ENCODE data around the gene TAF15. TPM values are rescaled to one million over a fixed set of nuclear protein-coding genes. Genes with fewer than 3 reads are reported as not detected.

The TAF15 gene
- total and polyA plus RNA-seq, 3 experiments from 2014 or later = 21.5 to 291 (median 274) TPM

DNA sequence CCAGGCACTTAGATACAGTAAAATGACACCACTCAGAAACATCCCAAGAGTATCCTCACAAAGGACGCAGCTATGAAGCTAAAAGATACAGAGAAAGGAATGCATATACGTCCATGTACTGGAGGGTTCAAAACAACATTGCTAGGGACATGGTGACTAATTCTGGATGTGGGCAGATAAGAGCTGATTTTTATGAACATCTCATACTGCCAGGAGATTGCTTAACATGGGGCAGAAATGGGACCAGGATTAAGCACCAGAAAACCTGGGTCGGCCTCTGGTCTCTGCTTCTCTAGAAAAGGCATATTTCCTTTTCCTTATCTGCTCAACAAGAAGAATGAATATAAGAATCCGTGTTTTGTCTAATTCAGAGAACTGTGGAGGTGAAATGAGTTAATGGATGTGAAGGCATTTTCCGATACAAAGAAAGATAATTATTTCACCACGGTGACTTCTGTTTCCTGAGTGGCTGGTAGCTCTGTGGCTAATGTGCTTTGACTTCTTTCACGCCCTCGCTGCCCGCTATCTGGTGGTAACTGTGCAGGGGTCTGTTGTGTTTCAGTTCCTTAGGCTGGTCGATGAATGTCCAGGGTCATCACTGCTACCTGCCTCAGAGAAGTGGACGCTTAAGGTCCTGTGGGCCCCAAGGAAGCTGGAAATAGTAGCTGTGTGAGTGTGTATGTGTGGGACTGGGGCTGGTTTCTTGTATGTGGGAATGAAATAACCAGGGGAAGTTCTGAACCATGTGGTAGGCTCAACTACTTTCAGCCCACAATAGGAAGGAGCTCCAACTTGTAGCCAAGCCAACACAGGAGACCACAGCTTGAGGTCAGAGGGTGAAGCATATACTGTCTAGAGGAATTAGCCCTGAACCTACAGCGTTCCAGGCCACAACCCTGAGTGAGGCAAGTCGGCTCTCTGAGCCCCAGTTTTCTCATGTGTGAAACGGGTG is 86.6 kb downstream of the TAF15 start:
- Histone ChIP-seq H3K36me3 (ENCODE audit: insufficient read depth, low read length) (no peaks in the 10 kb centered on the region), H3K27ac (ENCODE audit: low read depth, low read length) (peak overlapping the region; percentile 30), H3K27me3 (ENCODE audit: insufficient read depth, low read length, poor library complexity, severe bottlenecking) (no peaks in the 10 kb centered on the region), H3K9me3 (ENCODE audit: low read length) (no peaks in the 10 kb centered on the region), H3K4me1 (ENCODE audit: insufficient read depth, low read length) (peaks cover 80% of the 10 kb centered on the region), H3K4me3 (ENCODE audit: low read length) (no peak overlapping the region)
- no peaks in the 10 kb centered on the region for H3K9me3 Mint-ChIP-seq
- DNase-seq = peak in 4 of 5 donors; percentile 35 to 78 (median 56)
- peaks cover 83 to 95% (median 95%) of the 10 kb centered on the region in 3 donors for H3K4me1 Mint-ChIP-seq
- CTCF ChIA-PET = interaction anchor here (1.2 to 12.0 kb wide), 7 partner anchors 11 to 82 kb away, joined by 3 to 144 read pairs (median 5); partner anchors contain the start of genes CCL5 and HEATR9
- H3K4me3 Mint-ChIP-seq = peak overlapping the region; percentile 29 to 93 (median 86)
- peaks cover 0 to 3% (median 0%) of the 10 kb centered on the region in 3 donors for H3K36me3 Mint-ChIP-seq
- H3K27me3 Mint-ChIP-seq = peaks cover 0 to 2% of the 10 kb centered on the region in 2 donors
- POLR2A ChIA-PET = interaction anchor here (0.6 to 8.2 kb wide), 12 partner anchors 8 to 297 kb away, joined by 3 to 100 read pairs (median 3); partner anchors contain the start of gene CCL5
- peak overlapping the region; percentile 88 to 98 (median 97) for H3K27ac Mint-ChIP-seq

Other genes with a start within 250 kb of the TAF15 start
- gene SLFN14, start 248.7 kb upstream of the TAF15 start, total RNA-seq = under 1 TPM; 0.15 to 0.16 TPM
- gene SLFN14, start 248.7 kb upstream of the TAF15 start, polyA plus RNA-seq = 0.13 TPM
- 1 to 10 TPM; 8.3 to 8.5 TPM for gene PEX12, start 230.9 kb upstream of the TAF15 start, total RNA-seq
- 2.0 TPM for gene PEX12, start 230.9 kb upstream of the TAF15 start, polyA plus RNA-seq
- gene AP2B1, start 222.2 kb upstream of the TAF15 start, total RNA-seq = 100 to 1,000 TPM; 163 to 178 TPM
- gene AP2B1, start 222.2 kb upstream of the TAF15 start, polyA plus RNA-seq = 67.9 TPM
- under 1 TPM; 0.79 to 0.80 TPM for gene RASL10B, start 77.8 kb upstream of the TAF15 start, total RNA-seq
- gene RASL10B, start 77.8 kb upstream of the TAF15 start, polyA plus RNA-seq = 0.12 TPM
- under 1 TPM in 1 of 2 experiments, not detected in 1; 0.07 TPM for gene GAS2L2, start 56.2 kb upstream of the TAF15 start, total RNA-seq
- gene GAS2L2, start 56.2 kb upstream of the TAF15 start, polyA plus RNA-seq = not detected
- gene C17orf50, start 48.6 kb upstream of the TAF15 start, total RNA-seq = not detected
- gene C17orf50, start 48.6 kb upstream of the TAF15 start, polyA plus RNA-seq = not detected
- gene MMP28, start 13.8 kb upstream of the TAF15 start, total RNA-seq = not detected
- gene MMP28, start 13.8 kb upstream of the TAF15 start, polyA plus RNA-seq = not detected
- gene HEATR9, start 59.4 kb downstream of the TAF15 start, total RNA-seq = 1 to 10 TPM; 2.3 to 2.6 TPM
- gene HEATR9, start 59.4 kb downstream of the TAF15 start, polyA plus RNA-seq = 0.55 TPM
- 100 to 1,000 TPM; 580 to 591 TPM for gene CCL5, start 70.9 kb downstream of the TAF15 start, total RNA-seq
- 2,769 TPM for gene CCL5, start 70.9 kb downstream of the TAF15 start, polyA plus RNA-seq
- 1 to 10 TPM; 2.5 to 3.1 TPM for gene RDM1, start 121.3 kb downstream of the TAF15 start, total RNA-seq
- gene RDM1, start 121.3 kb downstream of the TAF15 start, polyA plus RNA-seq = 2.8 TPM
- not detected for gene LYZL6, start 134.2 kb downstream of the TAF15 start, total RNA-seq
- not detected for gene LYZL6, start 134.2 kb downstream of the TAF15 start, polyA plus RNA-seq
- gene CCL16, start 172.0 kb downstream of the TAF15 start, total RNA-seq = not detected
- not detected for gene CCL16, start 172.0 kb downstream of the TAF15 start, polyA plus RNA-seq
- not detected for gene CCL14, start 177.2 kb downstream of the TAF15 start, total RNA-seq
- gene CCL14, start 177.2 kb downstream of the TAF15 start, polyA plus RNA-seq = not detected
- gene CCL15, start 192.1 kb downstream of the TAF15 start, total RNA-seq = not detected
- not detected for gene CCL15, start 192.1 kb downstream of the TAF15 start, polyA plus RNA-seq
- gene CCL23, start 208.5 kb downstream of the TAF15 start, total RNA-seq = under 1 TPM in 1 of 2 experiments, not detected in 1; 0.37 TPM
- not detected for gene CCL23, start 208.5 kb downstream of the TAF15 start, polyA plus RNA-seq

Data from CD8-positive, alpha-beta memory T cell (primary cell).